ENCODE data around the gene GSTA4. TPM values are rescaled to one million over a fixed set of nuclear protein-coding genes. Genes with fewer than 3 reads are reported as not detected.

Gene GSTA4
- total and polyA plus RNA-seq, 2 of the 13 experiments (the other 11 are each of a cell fraction or from before 2014, with no cell fraction given), result 34.1 to 53.6 TPM

DNA sequence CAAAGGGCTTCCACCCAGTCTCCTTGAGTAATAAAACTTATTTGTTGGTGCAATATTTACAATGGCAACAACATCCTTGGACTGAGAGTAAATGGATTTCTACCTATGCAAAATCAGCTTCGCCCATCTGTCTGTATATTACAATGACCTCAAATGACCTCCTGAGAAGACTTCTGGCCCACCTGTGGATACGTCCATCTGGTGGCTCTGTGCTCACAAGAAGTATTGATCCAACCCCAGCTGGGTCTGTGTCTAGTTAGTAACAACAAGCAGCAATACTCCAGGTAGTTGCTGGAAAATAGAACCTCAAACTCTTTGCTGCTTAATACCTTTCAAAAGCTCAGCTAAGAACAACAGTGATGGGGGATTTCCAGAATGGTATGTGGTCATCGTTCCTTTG, 34.7 kb upstream of the GSTA4 start:
- no peak overlapping the region for H2AFZ ChIP-seq (ENCODE audit: low read length)
- ChIA-PET POLR2A (no interaction called here), CTCF (ENCODE audit: low intra/inter-chr PET ratio, low total read pairs) (no interaction called here)
- no peak overlapping the region for H3K27ac ChIP-seq (ENCODE audit: extremely low read length, insufficient read depth, low read length)
- no peaks in the 10 kb centered on the region for H3K4me1 ChIP-seq (ENCODE audit: insufficient read depth, low read length)
- WGBS (ENCODE audit: low lambda C conversion rate), result 98% methylated on average over 3 of the region's 3 CpGs
- H3K79me2 ChIP-seq (ENCODE audit: insufficient read depth, low read length), result no peaks in the 10 kb centered on the region
- no peak for DNase-seq (ENCODE audit: low spot score)
- no peak for FAIRE-seq
- H3K9me3 ChIP-seq (ENCODE audit: low read length), result no peaks in the 10 kb centered on the region
- intact Hi-C loops (cut with micrococcal nuclease; ENCODE audit: unreplicated experiment), result no loop called here
- no peak overlapping the region for H3K9ac ChIP-seq (ENCODE audit: insufficient read depth, low read depth, low read length)
- H4K20me1 ChIP-seq (ENCODE audit: insufficient read depth, low read length), result no peaks in the 10 kb centered on the region
- BruUV-seq (replicated peaks), result no TSS peak
- H3K4me2 ChIP-seq (ENCODE audit: low read depth, low read length), result no peak overlapping the region
- H3K27me3 ChIP-seq (ENCODE audit: control insufficient read depth in 1 of 2, insufficient read depth in 2 of 2, low read length in 2 of 2), result no peaks in the 10 kb centered on the region
- no peak for ATAC-seq
- no peak overlapping the region for H3K4me3 ChIP-seq (replicated peaks in 1 of 3; ENCODE audit: insufficient read depth in 1 of 3, low read depth in 2 of 3, low read length in 3 of 3)
- peaks cover 24 to 61% of the 10 kb centered on the region in 2 experiments for H3K36me3 ChIP-seq (replicated peaks in 1 of 2; ENCODE audit: control insufficient read depth in 1 of 2, insufficient read depth in 2 of 2, low read length in 2 of 2)
- in situ Hi-C loops (cut with HindIII; ENCODE audit: extremely low pct_ligation_motif_present, low pct_unique_long_range_greater_than_20kb), result no loop called here
- TF ChIP-seq, protein P1, sequence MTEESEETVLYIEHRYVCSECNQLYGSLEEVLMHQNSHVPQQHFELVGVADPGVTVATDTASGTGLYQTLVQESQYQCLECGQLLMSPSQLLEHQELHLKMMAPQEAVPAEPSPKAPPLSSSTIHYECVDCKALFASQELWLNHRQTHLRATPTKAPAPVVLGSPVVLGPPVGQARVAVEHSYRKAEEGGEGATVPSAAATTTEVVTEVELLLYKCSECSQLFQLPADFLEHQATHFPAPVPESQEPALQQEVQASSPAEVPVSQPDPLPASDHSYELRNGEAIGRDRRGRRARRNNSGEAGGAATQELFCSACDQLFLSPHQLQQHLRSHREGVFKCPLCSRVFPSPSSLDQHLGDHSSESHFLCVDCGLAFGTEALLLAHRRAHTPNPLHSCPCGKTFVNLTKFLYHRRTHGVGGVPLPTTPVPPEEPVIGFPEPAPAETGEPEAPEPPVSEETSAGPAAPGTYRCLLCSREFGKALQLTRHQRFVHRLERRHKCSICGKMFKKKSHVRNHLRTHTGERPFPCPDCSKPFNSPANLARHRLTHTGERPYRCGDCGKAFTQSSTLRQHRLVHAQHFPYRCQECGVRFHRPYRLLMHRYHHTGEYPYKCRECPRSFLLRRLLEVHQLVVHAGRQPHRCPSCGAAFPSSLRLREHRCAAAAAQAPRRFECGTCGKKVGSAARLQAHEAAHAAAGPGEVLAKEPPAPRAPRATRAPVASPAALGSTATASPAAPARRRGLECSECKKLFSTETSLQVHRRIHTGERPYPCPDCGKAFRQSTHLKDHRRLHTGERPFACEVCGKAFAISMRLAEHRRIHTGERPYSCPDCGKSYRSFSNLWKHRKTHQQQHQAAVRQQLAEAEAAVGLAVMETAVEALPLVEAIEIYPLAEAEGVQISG (CRISPR knock-in tag; IDR thresholded peaks at IDR 0.05), result no peak
- TF ChIP-seq ZFP62 (CRISPR knock-in tag; IDR thresholded peaks at IDR 0.05) (no peak), ZNF253 (CRISPR knock-in tag; IDR thresholded peaks at IDR 0.05; ENCODE audit: borderline replicate concordance) (no peak), REXO4 (CRISPR knock-in tag; IDR thresholded peaks at IDR 0.05; ENCODE audit: borderline replicate concordance) (no peak), ZNF510 (CRISPR knock-in tag; IDR thresholded peaks at IDR 0.05; ENCODE audit: low read depth) (no peak), ZNF432 (CRISPR knock-in tag; IDR thresholded peaks at IDR 0.05; ENCODE audit: borderline replicate concordance) (no peak), PAWR (CRISPR knock-in tag; IDR thresholded peaks at IDR 0.05; ENCODE audit: borderline replicate concordance) (no peak)
- TF ChIP-seq, protein P2, sequence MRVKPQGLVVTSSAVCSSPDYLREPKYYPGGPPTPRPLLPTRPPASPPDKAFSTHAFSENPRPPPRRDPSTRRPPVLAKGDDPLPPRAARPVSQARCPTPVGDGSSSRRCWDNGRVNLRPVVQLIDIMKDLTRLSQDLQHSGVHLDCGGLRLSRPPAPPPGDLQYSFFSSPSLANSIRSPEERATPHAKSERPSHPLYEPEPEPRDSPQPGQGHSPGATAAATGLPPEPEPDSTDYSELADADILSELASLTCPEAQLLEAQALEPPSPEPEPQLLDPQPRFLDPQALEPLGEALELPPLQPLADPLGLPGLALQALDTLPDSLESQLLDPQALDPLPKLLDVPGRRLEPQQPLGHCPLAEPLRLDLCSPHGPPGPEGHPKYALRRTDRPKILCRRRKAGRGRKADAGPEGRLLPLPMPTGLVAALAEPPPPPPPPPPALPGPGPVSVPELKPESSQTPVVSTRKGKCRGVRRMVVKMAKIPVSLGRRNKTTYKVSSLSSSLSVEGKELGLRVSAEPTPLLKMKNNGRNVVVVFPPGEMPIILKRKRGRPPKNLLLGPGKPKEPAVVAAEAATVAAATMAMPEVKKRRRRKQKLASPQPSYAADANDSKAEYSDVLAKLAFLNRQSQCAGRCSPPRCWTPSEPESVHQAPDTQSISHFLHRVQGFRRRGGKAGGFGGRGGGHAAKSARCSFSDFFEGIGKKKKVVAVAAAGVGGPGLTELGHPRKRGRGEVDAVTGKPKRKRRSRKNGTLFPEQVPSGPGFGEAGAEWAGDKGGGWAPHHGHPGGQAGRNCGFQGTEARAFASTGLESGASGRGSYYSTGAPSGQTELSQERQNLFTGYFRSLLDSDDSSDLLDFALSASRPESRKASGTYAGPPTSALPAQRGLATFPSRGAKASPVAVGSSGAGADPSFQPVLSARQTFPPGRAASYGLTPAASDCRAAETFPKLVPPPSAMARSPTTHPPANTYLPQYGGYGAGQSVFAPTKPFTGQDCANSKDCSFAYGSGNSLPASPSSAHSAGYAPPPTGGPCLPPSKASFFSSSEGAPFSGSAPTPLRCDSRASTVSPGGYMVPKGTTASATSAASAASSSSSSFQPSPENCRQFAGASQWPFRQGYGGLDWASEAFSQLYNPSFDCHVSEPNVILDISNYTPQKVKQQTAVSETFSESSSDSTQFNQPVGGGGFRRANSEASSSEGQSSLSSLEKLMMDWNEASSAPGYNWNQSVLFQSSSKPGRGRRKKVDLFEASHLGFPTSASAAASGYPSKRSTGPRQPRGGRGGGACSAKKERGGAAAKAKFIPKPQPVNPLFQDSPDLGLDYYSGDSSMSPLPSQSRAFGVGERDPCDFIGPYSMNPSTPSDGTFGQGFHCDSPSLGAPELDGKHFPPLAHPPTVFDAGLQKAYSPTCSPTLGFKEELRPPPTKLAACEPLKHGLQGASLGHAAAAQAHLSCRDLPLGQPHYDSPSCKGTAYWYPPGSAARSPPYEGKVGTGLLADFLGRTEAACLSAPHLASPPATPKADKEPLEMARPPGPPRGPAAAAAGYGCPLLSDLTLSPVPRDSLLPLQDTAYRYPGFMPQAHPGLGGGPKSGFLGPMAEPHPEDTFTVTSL (CRISPR knock-in tag; IDR thresholded peaks at IDR 0.05; ENCODE audit: borderline replicate concordance), result no peak
- TF ChIP-seq, protein P3, sequence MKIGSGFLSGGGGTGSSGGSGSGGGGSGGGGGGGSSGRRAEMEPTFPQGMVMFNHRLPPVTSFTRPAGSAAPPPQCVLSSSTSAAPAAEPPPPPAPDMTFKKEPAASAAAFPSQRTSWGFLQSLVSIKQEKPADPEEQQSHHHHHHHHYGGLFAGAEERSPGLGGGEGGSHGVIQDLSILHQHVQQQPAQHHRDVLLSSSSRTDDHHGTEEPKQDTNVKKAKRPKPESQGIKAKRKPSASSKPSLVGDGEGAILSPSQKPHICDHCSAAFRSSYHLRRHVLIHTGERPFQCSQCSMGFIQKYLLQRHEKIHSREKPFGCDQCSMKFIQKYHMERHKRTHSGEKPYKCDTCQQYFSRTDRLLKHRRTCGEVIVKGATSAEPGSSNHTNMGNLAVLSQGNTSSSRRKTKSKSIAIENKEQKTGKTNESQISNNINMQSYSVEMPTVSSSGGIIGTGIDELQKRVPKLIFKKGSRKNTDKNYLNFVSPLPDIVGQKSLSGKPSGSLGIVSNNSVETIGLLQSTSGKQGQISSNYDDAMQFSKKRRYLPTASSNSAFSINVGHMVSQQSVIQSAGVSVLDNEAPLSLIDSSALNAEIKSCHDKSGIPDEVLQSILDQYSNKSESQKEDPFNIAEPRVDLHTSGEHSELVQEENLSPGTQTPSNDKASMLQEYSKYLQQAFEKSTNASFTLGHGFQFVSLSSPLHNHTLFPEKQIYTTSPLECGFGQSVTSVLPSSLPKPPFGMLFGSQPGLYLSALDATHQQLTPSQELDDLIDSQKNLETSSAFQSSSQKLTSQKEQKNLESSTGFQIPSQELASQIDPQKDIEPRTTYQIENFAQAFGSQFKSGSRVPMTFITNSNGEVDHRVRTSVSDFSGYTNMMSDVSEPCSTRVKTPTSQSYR (CRISPR knock-in tag; IDR thresholded peaks at IDR 0.05; ENCODE audit: borderline replicate concordance), result no peak
- TF ChIP-seq, protein P4, sequence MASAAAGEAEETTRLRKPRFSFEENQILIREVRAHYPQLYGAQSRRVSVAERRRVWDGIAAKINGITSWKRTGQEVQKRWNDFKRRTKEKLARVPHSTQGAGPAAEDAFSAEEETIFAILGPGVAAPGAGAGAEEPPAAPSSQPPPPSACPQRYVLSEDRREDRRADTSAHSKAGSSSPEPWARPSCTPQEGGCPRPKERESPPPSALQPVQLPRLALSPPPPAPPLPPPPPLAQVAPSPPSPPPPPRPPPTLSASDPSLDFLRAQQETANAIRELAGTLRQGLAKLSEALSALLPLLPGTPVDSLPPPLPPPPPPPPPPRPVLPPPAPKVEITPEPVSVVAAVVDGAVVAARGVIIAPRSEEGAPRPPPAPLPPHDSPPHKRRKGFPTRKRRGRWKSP (CRISPR knock-in tag; IDR thresholded peaks at IDR 0.05), result no peak
